Osteocyte (in vitro differentiated cells): ENCODE results near the gene SCN2B. TPM values are rescaled to one million over a fixed set of nuclear protein-coding genes. Genes with fewer than 3 reads are reported as not detected.

ENCODE experiments used
- DNase-seq: peaks from one replicate; pipeline ENCODE4 v3.0.0; 2021; ENCODE audit warnings: mixed read lengths; ENCODE audit not compliant: unreplicated experiment; ENCODE audit errors: extremely low spot score
- H3K27ac Mint-ChIP-seq: one replicate; pipeline ENCODE4 v1.8.0; 2021; ENCODE audit warnings: mild to moderate bottlenecking, mixed read lengths; ENCODE audit not compliant: unreplicated experiment
- H3K27me3 Mint-ChIP-seq: one replicate; pipeline ENCODE4 v1.8.0; 2021; ENCODE audit warnings: mixed read lengths; ENCODE audit not compliant: unreplicated experiment
- H3K36me3 Mint-ChIP-seq: one replicate; pipeline ENCODE4 v1.8.0; 2021; ENCODE audit warnings: mixed read lengths; ENCODE audit not compliant: unreplicated experiment
- H3K4me1 Mint-ChIP-seq: one replicate; pipeline ENCODE4 v1.8.0; 2021; ENCODE audit warnings: mixed read lengths; ENCODE audit not compliant: unreplicated experiment
- H3K4me3 Mint-ChIP-seq: one replicate; pipeline ENCODE4 v1.8.0; 2021; ENCODE audit warnings: mild to moderate bottlenecking, moderate library complexity, mixed read lengths; ENCODE audit not compliant: unreplicated experiment
- H3K9me3 Mint-ChIP-seq: one replicate; pipeline ENCODE4 v1.8.0; 2021; ENCODE audit warnings: mixed read lengths; ENCODE audit not compliant: unreplicated experiment
- total RNA-seq: library from RNA; stranded (reverse); gene quantifications from 2 replicates; pipeline ENCODE4 v1.2.1, GENCODE V29; 2021
- TF ChIP-seq, protein P1 (sequence below): fragments of 200-600 bp; sonication (generic); IDR thresholded peaks from 2 replicates; pipeline ENCODE4 v1.5.0; 2021; ENCODE audit warnings: antibody characterized with exemption, mild to moderate bottlenecking, moderate library complexity

Gene SCN2B
- total RNA-seq, 1 donor from 2014 or later: not detected

DNA sequence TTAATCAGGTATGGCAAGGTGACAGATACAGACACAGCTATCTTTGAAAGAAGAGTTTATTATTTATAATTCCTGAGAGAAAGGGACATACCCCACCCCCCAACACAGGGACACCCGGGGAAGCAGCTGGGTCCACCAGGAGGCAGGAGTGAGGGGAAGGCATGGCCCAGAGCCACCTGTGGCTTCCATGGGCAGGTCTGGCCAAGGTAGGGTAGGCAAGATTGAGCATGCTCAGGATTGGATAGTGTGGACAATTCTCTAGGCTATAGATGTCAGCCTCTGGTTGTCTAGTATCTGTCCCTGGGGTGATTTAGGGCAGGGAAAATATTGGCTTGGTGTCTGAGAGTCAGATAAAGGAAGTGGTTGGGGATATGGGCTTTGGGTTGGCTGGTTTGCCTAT is 62.2 kb downstream of the SCN2B start:
- Mint-ChIP-seq H3K9me3 (no peaks in the 10 kb centered on the region), H3K4me1 (no peaks in the 10 kb centered on the region), H3K27ac (no peak overlapping the region), H3K36me3 (no peaks in the 10 kb centered on the region), H3K4me3 (no peak overlapping the region), H3K27me3 (peaks cover 4% of the 10 kb centered on the region)
- DNase-seq: no peak
- TF ChIP-seq, protein P1, sequence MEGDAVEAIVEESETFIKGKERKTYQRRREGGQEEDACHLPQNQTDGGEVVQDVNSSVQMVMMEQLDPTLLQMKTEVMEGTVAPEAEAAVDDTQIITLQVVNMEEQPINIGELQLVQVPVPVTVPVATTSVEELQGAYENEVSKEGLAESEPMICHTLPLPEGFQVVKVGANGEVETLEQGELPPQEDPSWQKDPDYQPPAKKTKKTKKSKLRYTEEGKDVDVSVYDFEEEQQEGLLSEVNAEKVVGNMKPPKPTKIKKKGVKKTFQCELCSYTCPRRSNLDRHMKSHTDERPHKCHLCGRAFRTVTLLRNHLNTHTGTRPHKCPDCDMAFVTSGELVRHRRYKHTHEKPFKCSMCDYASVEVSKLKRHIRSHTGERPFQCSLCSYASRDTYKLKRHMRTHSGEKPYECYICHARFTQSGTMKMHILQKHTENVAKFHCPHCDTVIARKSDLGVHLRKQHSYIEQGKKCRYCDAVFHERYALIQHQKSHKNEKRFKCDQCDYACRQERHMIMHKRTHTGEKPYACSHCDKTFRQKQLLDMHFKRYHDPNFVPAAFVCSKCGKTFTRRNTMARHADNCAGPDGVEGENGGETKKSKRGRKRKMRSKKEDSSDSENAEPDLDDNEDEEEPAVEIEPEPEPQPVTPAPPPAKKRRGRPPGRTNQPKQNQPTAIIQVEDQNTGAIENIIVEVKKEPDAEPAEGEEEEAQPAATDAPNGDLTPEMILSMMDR: no peak

DNA sequence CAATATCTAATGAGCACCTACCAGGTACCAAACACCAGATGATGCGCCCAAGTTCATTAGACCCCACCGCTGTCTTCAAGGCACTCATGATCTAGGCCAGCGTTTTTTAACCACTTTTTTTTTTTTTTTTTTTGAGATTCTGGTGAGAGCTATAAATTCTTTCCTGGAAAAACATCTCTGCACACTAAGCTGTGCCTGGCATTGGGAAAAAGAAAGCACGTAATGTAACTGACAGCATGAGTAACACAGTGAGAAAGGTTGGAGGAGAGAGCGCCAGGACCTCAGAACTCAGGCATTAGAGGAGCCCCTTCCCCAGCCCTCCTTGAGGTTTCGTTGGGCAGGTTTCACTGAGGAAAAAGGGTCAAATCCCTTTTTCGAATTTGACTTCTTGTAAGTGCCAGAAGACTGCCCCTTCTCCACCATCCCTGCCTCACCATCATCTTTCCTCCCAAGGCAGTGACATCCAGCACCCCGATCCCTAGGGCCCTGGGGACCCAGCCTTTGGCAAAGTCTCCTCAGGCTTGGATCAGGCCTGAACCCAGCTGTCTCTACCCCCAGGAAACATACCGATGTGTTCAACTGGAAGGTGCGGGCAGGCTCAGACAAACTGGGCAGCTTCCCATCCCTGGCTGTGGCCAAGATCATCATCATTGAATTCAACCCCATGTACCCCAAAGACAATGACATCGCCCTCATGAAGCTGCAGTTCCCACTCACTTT is 63.6 kb downstream of the SCN2B start:
- TF ChIP-seq, protein P1: no peak
- Mint-ChIP-seq H3K9me3 (no peaks in the 10 kb centered on the region), H3K4me3 (no peak overlapping the region), H3K4me1 (no peaks in the 10 kb centered on the region), H3K36me3 (no peaks in the 10 kb centered on the region), H3K27me3 (peaks cover 3% of the 10 kb centered on the region), H3K27ac (no peak overlapping the region)
- no peak for DNase-seq

Other genes starting within 250 kb of the SCN2B start
- not detected in 2 replicates for gene TMPRSS13, start 247.2 kb downstream of the SCN2B start, total RNA-seq
- gene IL10RA, start 190.2 kb downstream of the SCN2B start, total RNA-seq: not detected in 2 replicates
- not detected in 2 replicates for gene TMPRSS4, start 99.6 kb downstream of the SCN2B start, total RNA-seq
- gene SMIM35, start 89.7 kb downstream of the SCN2B start, total RNA-seq: not detected in 2 replicates
- gene SCN4B, start 23.8 kb downstream of the SCN2B start, total RNA-seq: 0.08 TPM in 1 of 2 replicates, not detected in the other
- gene JAML, start 48.4 kb upstream of the SCN2B start, total RNA-seq: not detected in 2 replicates
- 0.37 and 0.40 TPM in 2 replicates for gene MPZL3, start 75.7 kb upstream of the SCN2B start, total RNA-seq
- gene MPZL2, start 87.7 kb upstream of the SCN2B start, total RNA-seq: not detected in 2 replicates
- not detected in 2 replicates for gene CD3E, start 128.1 kb upstream of the SCN2B start, total RNA-seq
- not detected in 2 replicates for gene CD3D, start 166.1 kb upstream of the SCN2B start, total RNA-seq
- not detected in 2 replicates for gene CD3G, start 167.7 kb upstream of the SCN2B start, total RNA-seq
- 47.3 and 49.0 TPM in 2 replicates for gene UBE4A, start 183.0 kb upstream of the SCN2B start, total RNA-seq
- gene ATP5MG, start 225.0 kb upstream of the SCN2B start, total RNA-seq: 142 and 171 TPM in 2 replicates